Neural cell (in vitro differentiated cells): Measurements from ENCODE around the gene MATN3. TPM values are rescaled to one million over a fixed set of nuclear protein-coding genes. Genes with fewer than 3 reads are reported as not detected.

Source experiments
- H2AFZ ChIP-seq: fragments of 200-600, 300-800 bp; sonication (generic), shearing (Covaris generic); 2 replicates; pipeline ENCODE4 v1.6.0; 2014; ENCODE audit warnings: low read depth, mild to moderate bottlenecking, antibody characterized with exemption, low read length, moderate library complexity
- H3F3A ChIP-seq: fragments of 200-600 bp; shearing (Covaris generic); 2 replicates; pipeline ENCODE4 v1.6.1; 2016; ENCODE audit warnings: mild to moderate bottlenecking, moderate library complexity, mixed read lengths, antibody characterized with exemption, low read length; ENCODE audit not compliant: insufficient read depth, poor library complexity, severe bottlenecking
- H3K27ac ChIP-seq: fragments of 200-600, 300-800 bp; sonication (generic), shearing (Covaris generic); 2 replicates; pipeline ENCODE4 v1.5.1; 2014; ENCODE audit warnings: mild to moderate bottlenecking, low read length, moderate library complexity
- H3K27me3 ChIP-seq: fragments of 300-800, 200-600 bp; sonication (generic), shearing (Covaris generic); 2 replicates; pipeline ENCODE4 v1.6.0; 2014; ENCODE audit warnings: mild to moderate bottlenecking, low read depth, low read length, moderate library complexity; ENCODE audit not compliant: insufficient read depth
- H3K36me3 ChIP-seq: fragments of 300-800, 200-600 bp; sonication (generic), shearing (Covaris generic); 2 replicates; pipeline ENCODE4 v1.5.1; 2014; ENCODE audit warnings: mild to moderate bottlenecking, antibody characterized with exemption, low read length, moderate library complexity; ENCODE audit not compliant: insufficient read depth
- H3K4me2 ChIP-seq: fragments of 300-800, 200-600 bp; sonication (generic), shearing (Covaris generic); 2 replicates; pipeline ENCODE4 v1.6.0; 2014; ENCODE audit warnings: mild to moderate bottlenecking, low read length
- H3K4me3 ChIP-seq: fragments of 300-800, 200-600 bp; sonication (generic), shearing (Covaris generic); 2 replicates; pipeline ENCODE4 v1.5.1; 2014; ENCODE audit warnings: mild to moderate bottlenecking, low read length, moderate library complexity
- H3K79me2 ChIP-seq: fragments of 200-600 bp; shearing (Covaris generic); replicated peaks from 2 replicates; pipeline ENCODE4 v1.6.0; 2014; ENCODE audit warnings: mild to moderate bottlenecking, low read length, moderate library complexity; ENCODE audit not compliant: insufficient read depth
- H3K9ac ChIP-seq: fragments of 300-800, 200-600 bp; sonication (generic), shearing (Covaris generic); 2 replicates; pipeline ENCODE4 v1.6.1; 2016; ENCODE audit warnings: mild to moderate bottlenecking, low read length, mixed read lengths
- H3K9me2 ChIP-seq: fragments of 200-600 bp; shearing (Covaris generic); 2 replicates; pipeline ENCODE4 v1.6.1; 2016; ENCODE audit warnings: mild to moderate bottlenecking, low read length, mixed read lengths; ENCODE audit not compliant: insufficient read depth
- H3K9me3 ChIP-seq: fragments of 200-600, 300-800 bp; sonication (generic), shearing (Covaris generic); 2 replicates; pipeline ENCODE4 v1.6.1; 2016; ENCODE audit warnings: mild to moderate bottlenecking, mixed run types, low read length, moderate library complexity, mixed read lengths
- H4K20me1 ChIP-seq: fragments of 200-600 bp; shearing (Covaris generic); 2 replicates; pipeline ENCODE4 v1.6.1; 2016; ENCODE audit warnings: mild to moderate bottlenecking, mixed run types; ENCODE audit not compliant: insufficient read depth
- EP300 ChIP-seq: fragments of 450-650 bp; conservative IDR thresholded peaks from 2 replicates; pipeline ENCODE4 v1.6.1; 2014; ENCODE audit warnings: antibody characterized with exemption, mild to moderate bottlenecking, moderate library complexity; ENCODE audit not compliant: poor library complexity, severe bottlenecking
- EZH2 ChIP-seq: fragments of 200-600, 300-800 bp; shearing (Covaris generic), sonication (generic); IDR thresholded peaks from 2 replicates; pipeline ENCODE4 v1.6.1; 2014; ENCODE audit warnings: antibody characterized with exemption, low read length, borderline replicate concordance, mild to moderate bottlenecking; ENCODE audit not compliant: insufficient read depth, poor library complexity, severe bottlenecking
- MXI1 ChIP-seq: fragments of 450-650 bp; conservative IDR thresholded peaks from 2 replicates; pipeline ENCODE4 v1.6.1; 2014; ENCODE audit warnings: antibody characterized with exemption, mild to moderate bottlenecking; ENCODE audit not compliant: poor library complexity, severe bottlenecking
- POLR2AphosphoS5 ChIP-seq: IDR thresholded peaks from 2 replicates; pipeline ENCODE4 v1.6.1; 2012
- RAD21 ChIP-seq: fragments of 450-650 bp; conservative IDR thresholded peaks from 2 replicates; pipeline ENCODE4 v1.6.1; 2014; ENCODE audit warnings: antibody characterized with exemption, mild to moderate bottlenecking, moderate library complexity
- SMC3 ChIP-seq: fragments of 450-650 bp; conservative IDR thresholded peaks from 2 replicates; pipeline ENCODE4 v1.6.1; 2014; ENCODE audit warnings: antibody characterized with exemption, mild to moderate bottlenecking, moderate library complexity; ENCODE audit not compliant: poor library complexity
- TAF1 ChIP-seq: IDR thresholded peaks from 2 replicates; pipeline ENCODE4 v1.6.1; 2012; ENCODE audit warnings: low read depth
- polyA minus RNA-seq: library from RNA; depleted of rRNA, polyadenylated mRNA; stranded (reverse); fragments of >200 nt; gene quantifications from 2 replicates; pipeline ENCODE4 v1.2.3, GENCODE V29; 2014
- polyA plus RNA-seq: library from polyadenylated mRNA; depleted of rRNA; stranded (reverse); fragments of >200 nt; gene quantifications from 2 replicates; pipeline ENCODE4 v1.2.3, GENCODE V29; 2014
- TF ChIP-seq, protein P1 (sequence below): fragments of 450-650 bp; IDR thresholded peaks from 2 replicates; pipeline ENCODE4 v1.5.1; 2014; ENCODE audit warnings: antibody characterized with exemption, mild to moderate bottlenecking, moderate library complexity; ENCODE audit not compliant: poor library complexity, severe bottlenecking
- TF ChIP-seq, protein P2 (sequence below): IDR thresholded peaks from 2 replicates; pipeline ENCODE4 v1.6.1; 2012; ENCODE audit warnings: borderline replicate concordance

The MATN3 gene, protein sequence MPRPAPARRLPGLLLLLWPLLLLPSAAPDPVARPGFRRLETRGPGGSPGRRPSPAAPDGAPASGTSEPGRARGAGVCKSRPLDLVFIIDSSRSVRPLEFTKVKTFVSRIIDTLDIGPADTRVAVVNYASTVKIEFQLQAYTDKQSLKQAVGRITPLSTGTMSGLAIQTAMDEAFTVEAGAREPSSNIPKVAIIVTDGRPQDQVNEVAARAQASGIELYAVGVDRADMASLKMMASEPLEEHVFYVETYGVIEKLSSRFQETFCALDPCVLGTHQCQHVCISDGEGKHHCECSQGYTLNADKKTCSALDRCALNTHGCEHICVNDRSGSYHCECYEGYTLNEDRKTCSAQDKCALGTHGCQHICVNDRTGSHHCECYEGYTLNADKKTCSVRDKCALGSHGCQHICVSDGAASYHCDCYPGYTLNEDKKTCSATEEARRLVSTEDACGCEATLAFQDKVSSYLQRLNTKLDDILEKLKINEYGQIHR
- 0.60 and 0.90 TPM in 2 replicates for polyA plus RNA-seq
- polyA minus RNA-seq = 0.24 and 0.35 TPM in 2 replicates

DNA sequence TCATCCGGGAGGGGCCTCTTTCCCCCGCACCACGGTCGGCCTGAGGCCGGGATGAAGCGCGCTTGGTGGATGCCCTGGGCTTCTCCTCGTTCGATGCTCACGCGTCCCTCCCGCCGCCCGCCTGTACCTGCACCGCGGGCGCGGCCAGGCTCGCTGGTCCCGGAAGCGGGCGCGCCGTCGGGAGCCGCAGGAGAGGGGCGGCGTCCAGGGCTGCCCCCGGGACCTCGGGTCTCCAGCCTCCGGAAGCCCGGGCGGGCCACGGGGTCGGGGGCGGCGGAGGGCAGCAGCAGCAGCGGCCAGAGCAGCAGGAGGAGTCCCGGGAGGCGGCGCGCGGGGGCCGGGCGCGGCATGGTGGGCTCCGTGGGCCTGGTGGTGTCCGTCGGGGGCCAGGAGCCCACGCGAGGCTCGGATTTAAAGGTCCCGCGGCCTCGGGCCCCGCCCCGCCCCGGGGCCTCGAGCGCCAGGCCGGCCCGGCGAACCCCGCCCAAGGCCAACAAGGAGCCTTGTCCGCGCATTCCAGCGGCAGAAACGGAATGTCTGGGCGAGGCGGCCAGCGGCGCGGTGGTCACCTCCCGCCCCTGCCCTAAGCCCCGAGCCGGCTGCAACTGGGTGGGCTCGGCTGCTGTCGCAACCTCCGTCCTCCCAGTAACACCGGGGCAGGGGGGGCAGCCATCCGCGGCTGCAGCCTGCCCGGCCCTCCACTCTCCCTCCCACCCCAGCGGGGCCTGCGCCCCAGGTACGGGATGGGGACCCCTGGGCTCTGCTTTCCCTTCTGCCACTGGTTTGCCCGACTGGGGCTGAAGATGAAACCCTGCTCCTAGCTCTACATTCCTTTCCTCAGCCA is at the start of gene MATN3:
TSS of gene MATN3 (minus strand) at position 387 of the 844 bp plus-strand sequence. CDS start at position 350, 37 bp downstream.
- Histone ChIP-seq H3K9me2 (no peaks in the 10 kb centered on the region), H3K4me3 (peak within 1 kb of the TSS; percentile 63), H3K27ac (no peak within 1 kb of the TSS), H3F3A (no peaks in the 10 kb centered on the region), H3K9ac (peak within 1 kb of the TSS; percentile 38), H3K27me3 (peaks cover 32% of the 10 kb centered on the region), H3K79me2 (no peaks in the 10 kb centered on the region), H3K9me3 (no peaks in the 10 kb centered on the region), H3K36me3 (no peaks in the 10 kb centered on the region), H3K4me2 (peak within 1 kb of the TSS; percentile 11), H4K20me1 (no peaks in the 10 kb centered on the region), H2AFZ (no peak within 1 kb of the TSS)
- TF ChIP-seq SMC3 = no peak
- TF ChIP-seq, protein P1, sequence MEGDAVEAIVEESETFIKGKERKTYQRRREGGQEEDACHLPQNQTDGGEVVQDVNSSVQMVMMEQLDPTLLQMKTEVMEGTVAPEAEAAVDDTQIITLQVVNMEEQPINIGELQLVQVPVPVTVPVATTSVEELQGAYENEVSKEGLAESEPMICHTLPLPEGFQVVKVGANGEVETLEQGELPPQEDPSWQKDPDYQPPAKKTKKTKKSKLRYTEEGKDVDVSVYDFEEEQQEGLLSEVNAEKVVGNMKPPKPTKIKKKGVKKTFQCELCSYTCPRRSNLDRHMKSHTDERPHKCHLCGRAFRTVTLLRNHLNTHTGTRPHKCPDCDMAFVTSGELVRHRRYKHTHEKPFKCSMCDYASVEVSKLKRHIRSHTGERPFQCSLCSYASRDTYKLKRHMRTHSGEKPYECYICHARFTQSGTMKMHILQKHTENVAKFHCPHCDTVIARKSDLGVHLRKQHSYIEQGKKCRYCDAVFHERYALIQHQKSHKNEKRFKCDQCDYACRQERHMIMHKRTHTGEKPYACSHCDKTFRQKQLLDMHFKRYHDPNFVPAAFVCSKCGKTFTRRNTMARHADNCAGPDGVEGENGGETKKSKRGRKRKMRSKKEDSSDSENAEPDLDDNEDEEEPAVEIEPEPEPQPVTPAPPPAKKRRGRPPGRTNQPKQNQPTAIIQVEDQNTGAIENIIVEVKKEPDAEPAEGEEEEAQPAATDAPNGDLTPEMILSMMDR = no peak
- no peak for TF ChIP-seq EZH2
- no peak for TF ChIP-seq MXI1
- TF ChIP-seq EP300 = no peak
- no peak for TF ChIP-seq POLR2AphosphoS5
- TF ChIP-seq, protein P2, sequence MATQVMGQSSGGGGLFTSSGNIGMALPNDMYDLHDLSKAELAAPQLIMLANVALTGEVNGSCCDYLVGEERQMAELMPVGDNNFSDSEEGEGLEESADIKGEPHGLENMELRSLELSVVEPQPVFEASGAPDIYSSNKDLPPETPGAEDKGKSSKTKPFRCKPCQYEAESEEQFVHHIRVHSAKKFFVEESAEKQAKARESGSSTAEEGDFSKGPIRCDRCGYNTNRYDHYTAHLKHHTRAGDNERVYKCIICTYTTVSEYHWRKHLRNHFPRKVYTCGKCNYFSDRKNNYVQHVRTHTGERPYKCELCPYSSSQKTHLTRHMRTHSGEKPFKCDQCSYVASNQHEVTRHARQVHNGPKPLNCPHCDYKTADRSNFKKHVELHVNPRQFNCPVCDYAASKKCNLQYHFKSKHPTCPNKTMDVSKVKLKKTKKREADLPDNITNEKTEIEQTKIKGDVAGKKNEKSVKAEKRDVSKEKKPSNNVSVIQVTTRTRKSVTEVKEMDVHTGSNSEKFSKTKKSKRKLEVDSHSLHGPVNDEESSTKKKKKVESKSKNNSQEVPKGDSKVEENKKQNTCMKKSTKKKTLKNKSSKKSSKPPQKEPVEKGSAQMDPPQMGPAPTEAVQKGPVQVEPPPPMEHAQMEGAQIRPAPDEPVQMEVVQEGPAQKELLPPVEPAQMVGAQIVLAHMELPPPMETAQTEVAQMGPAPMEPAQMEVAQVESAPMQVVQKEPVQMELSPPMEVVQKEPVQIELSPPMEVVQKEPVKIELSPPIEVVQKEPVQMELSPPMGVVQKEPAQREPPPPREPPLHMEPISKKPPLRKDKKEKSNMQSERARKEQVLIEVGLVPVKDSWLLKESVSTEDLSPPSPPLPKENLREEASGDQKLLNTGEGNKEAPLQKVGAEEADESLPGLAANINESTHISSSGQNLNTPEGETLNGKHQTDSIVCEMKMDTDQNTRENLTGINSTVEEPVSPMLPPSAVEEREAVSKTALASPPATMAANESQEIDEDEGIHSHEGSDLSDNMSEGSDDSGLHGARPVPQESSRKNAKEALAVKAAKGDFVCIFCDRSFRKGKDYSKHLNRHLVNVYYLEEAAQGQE = no peak
- TF ChIP-seq RAD21 = no peak

DNA sequence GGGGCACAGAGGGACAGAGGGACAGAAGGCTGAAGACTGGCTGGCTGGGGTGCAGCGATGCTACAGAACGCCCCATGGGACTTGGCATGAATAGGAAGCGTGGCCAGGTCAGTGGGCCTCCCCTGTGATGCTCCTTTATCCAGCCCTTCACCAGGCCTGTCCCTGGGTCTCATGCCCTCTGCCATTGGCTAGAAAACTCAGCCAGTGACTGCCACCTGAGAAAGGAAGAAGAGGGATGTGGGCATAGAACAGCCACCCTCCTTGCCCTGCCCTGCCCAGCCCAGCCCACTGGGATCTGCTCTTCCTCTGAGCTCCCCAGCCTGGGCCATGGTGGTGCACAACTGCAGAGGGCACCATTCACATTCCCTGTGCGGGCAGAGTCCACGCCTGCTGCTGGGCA is 49.5 kb upstream of the MATN3 start:
- Histone ChIP-seq H3F3A (no peaks in the 10 kb centered on the region), H3K27me3 (no peaks in the 10 kb centered on the region), H3K9me3 (no peaks in the 10 kb centered on the region), H2AFZ (no peak overlapping the region), H3K27ac (no peak overlapping the region), H3K4me3 (no peak overlapping the region), H4K20me1 (no peaks in the 10 kb centered on the region), H3K79me2 (no peaks in the 10 kb centered on the region), H3K9me2 (no peaks in the 10 kb centered on the region), H3K36me3 (no peaks in the 10 kb centered on the region), H3K4me2 (no peak overlapping the region), H3K9ac (no peak overlapping the region)
- TF ChIP-seq TAF1 = no peak
- TF ChIP-seq, protein P1 = no peak
- TF ChIP-seq RAD21 = no peak
- TF ChIP-seq MXI1 = no peak
- TF ChIP-seq, protein P2 = no peak
- TF ChIP-seq POLR2AphosphoS5 = no peak
- no peak for TF ChIP-seq SMC3
- TF ChIP-seq EP300 = no peak
- TF ChIP-seq EZH2 = no peak
